ENCODE results near the gene KCTD3. TPM values are rescaled to one million over a fixed set of nuclear protein-coding genes. Genes with fewer than 3 reads are reported as not detected.

The KCTD3 gene
- total and polyA plus RNA-seq, 2 of the 13 experiments (the other 11 are each of a cell fraction or from before 2014, with no cell fraction given), result 49.8 to 68.1 TPM

DNA sequence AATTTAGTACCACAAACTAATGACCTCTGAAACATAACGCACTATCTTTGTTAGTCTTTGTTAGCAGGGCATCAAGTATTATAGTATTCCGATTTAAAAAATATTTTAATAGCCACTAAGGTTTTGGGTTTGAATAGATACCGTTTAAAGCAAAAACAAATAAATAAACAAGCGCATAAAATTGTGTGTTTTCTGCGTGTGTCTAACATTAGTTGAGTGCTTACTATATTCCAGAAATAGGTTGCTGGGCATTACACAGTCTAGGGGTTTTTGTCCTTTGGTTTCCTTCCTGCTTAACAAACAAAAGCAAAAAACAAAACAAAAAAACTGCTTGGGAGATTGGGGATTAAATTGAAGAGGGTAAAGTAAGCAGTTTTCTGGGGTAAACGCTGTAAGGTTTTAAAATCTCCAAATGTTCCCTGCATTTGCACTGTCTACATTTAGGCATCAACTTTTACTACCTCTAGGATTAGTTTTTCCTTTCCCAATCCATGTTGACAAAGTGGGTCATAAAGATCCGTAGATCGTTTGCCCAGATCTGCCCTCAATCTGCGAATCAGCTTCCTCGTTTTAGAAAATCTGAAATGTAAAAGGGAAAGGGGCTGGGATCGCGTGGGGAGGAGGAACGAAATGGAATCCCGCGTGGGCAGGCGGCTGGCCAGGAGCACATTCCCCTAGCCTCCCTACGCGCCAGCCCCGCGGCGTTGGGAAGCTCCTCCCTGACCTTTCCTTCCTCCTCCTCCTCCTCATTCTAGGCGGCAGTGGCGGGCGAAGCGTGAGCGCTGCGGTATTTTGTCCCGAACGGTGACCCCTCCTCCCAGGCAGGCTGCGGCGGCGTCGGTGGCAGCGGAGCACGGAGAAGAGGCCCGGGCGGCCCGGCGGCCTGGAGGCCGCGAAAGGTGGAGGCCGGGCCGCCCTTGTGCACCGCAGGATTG lies at the start of gene KCTD3 (continued):
- TF ChIP-seq, protein P1, sequence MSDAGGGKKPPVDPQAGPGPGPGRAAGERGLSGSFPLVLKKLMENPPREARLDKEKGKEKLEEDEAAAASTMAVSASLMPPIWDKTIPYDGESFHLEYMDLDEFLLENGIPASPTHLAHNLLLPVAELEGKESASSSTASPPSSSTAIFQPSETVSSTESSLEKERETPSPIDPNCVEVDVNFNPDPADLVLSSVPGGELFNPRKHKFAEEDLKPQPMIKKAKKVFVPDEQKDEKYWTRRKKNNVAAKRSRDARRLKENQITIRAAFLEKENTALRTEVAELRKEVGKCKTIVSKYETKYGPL (CRISPR knock-in tag; IDR thresholded peaks at IDR 0.05), result no peak
- TF ChIP-seq ZNF230 (CRISPR knock-in tag; IDR thresholded peaks at IDR 0.05) (no peak), SATB2 (CRISPR knock-in tag; IDR thresholded peaks at IDR 0.05) (no peak), RBM39 (IDR thresholded peaks at IDR 0.05; ENCODE audit: low read depth, low read length, poor library complexity, severe bottlenecking) (no peak), FOXO1 (CRISPR knock-in tag; IDR thresholded peaks at IDR 0.05) (no peak), FOXM1 (CRISPR knock-in tag; IDR thresholded peaks at IDR 0.05) (no peak), ZFP90 (CRISPR knock-in tag; IDR thresholded peaks at IDR 0.05; ENCODE audit: borderline replicate concordance) (0 out of 2 replicates have a peak, but pooled peaks have one; percentile 71), SOX5 (CRISPR knock-in tag; IDR thresholded peaks at IDR 0.05; ENCODE audit: borderline replicate concordance) (peak; percentile 57; the same call in 1 of the 2 replicates), MXI1 (IDR thresholded peaks at IDR 0.05; ENCODE audit: borderline replicate concordance, low read depth, low read length) (peak; percentile 26; the same call in 1 of the 3 replicates), HNRNPL (IDR thresholded peaks at IDR 0.05; ENCODE audit: low read depth, low read length) (no peak), NFYC (CRISPR knock-in tag; IDR thresholded peaks at IDR 0.05) (peak; percentile 29), ZKSCAN1 (IDR thresholded peaks at IDR 0.05; ENCODE audit: low read length) (no peak), SYNCRIP (IDR thresholded peaks at IDR 0.05; ENCODE audit: insufficient read depth, low read depth, low read length) (no peak), ZNF350 (CRISPR knock-in tag; IDR thresholded peaks at IDR 0.05; ENCODE audit: borderline replicate concordance, low read depth) (no peak), ZMYM3 (CRISPR knock-in tag; IDR thresholded peaks at IDR 0.05) (peak; percentile 57; the same call in 1 of the 2 replicates)
- TF ChIP-seq, protein P2, sequence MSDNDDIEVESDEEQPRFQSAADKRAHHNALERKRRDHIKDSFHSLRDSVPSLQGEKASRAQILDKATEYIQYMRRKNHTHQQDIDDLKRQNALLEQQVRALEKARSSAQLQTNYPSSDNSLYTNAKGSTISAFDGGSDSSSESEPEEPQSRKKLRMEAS (IDR thresholded peaks at IDR 0.05), result peak; percentile 84; the same call in 1 of the 2 replicates
- TF ChIP-seq, protein P3, sequence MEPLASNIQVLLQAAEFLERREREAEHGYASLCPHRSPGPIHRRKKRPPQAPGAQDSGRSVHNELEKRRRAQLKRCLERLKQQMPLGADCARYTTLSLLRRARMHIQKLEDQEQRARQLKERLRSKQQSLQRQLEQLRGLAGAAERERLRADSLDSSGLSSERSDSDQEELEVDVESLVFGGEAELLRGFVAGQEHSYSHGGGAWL (CRISPR knock-in tag; IDR thresholded peaks at IDR 0.05), result peak; percentile 32; the same call in 1 of the 2 replicates
- TF ChIP-seq, protein P4, sequence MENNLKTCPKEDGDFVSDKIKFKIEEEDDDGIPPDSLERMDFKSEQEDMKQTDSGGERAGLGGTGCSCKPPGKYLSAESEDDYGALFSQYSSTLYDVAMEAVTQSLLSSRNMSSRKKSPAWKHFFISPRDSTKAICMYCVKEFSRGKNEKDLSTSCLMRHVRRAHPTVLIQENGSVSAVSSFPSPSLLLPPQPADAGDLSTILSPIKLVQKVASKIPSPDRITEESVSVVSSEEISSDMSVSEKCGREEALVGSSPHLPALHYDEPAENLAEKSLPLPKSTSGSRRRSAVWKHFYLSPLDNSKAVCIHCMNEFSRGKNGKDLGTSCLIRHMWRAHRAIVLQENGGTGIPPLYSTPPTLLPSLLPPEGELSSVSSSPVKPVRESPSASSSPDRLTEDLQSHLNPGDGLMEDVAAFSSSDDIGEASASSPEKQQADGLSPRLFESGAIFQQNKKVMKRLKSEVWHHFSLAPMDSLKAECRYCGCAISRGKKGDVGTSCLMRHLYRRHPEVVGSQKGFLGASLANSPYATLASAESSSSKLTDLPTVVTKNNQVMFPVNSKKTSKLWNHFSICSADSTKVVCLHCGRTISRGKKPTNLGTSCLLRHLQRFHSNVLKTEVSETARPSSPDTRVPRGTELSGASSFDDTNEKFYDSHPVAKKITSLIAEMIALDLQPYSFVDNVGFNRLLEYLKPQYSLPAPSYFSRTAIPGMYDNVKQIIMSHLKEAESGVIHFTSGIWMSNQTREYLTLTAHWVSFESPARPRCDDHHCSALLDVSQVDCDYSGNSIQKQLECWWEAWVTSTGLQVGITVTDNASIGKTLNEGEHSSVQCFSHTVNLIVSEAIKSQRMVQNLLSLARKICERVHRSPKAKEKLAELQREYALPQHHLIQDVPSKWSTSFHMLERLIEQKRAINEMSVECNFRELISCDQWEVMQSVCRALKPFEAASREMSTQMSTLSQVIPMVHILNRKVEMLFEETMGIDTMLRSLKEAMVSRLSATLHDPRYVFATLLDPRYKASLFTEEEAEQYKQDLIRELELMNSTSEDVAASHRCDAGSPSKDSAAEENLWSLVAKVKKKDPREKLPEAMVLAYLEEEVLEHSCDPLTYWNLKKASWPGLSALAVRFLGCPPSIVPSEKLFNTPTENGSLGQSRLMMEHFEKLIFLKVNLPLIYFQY (CRISPR knock-in tag; IDR thresholded peaks at IDR 0.05; ENCODE audit: borderline replicate concordance), result no peak; the same call in 1 of the 2 replicates
- TF ChIP-seq, protein P5, sequence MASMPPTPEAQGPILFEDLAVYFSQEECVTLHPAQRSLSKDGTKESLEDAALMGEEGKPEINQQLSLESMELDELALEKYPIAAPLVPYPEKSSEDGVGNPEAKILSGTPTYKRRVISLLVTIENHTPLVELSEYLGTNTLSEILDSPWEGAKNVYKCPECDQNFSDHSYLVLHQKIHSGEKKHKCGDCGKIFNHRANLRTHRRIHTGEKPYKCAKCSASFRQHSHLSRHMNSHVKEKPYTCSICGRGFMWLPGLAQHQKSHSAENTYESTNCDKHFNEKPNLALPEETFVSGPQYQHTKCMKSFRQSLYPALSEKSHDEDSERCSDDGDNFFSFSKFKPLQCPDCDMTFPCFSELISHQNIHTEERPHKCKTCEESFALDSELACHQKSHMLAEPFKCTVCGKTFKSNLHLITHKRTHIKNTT (CRISPR knock-in tag; IDR thresholded peaks at IDR 0.05), result no peak
- TF ChIP-seq, protein P6, sequence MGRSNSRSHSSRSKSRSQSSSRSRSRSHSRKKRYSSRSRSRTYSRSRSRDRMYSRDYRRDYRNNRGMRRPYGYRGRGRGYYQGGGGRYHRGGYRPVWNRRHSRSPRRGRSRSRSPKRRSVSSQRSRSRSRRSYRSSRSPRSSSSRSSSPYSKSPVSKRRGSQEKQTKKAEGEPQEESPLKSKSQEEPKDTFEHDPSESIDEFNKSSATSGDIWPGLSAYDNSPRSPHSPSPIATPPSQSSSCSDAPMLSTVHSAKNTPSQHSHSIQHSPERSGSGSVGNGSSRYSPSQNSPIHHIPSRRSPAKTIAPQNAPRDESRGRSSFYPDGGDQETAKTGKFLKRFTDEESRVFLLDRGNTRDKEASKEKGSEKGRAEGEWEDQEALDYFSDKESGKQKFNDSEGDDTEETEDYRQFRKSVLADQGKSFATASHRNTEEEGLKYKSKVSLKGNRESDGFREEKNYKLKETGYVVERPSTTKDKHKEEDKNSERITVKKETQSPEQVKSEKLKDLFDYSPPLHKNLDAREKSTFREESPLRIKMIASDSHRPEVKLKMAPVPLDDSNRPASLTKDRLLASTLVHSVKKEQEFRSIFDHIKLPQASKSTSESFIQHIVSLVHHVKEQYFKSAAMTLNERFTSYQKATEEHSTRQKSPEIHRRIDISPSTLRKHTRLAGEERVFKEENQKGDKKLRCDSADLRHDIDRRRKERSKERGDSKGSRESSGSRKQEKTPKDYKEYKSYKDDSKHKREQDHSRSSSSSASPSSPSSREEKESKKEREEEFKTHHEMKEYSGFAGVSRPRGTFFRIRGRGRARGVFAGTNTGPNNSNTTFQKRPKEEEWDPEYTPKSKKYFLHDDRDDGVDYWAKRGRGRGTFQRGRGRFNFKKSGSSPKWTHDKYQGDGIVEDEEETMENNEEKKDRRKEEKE (IDR thresholded peaks at IDR 0.05), result no peak

Measured in HepG2 (cell line).